Peyer's patch (tissue), 4 donors: ENCODE data around the gene MIPEP.

Experiments used
- CTCF ChIP-seq, 6 experiments: fragments of 450-650 bp in 4 of 6; fragments of 200-600 bp in 2 of 6; sonication (generic) in 1 of 6; IDR thresholded peaks; one replicate each; pipeline ENCODE4 v1.5.1; 2017 to 2019; ENCODE audit warnings: antibody characterized with exemption in 6 of 6, mild to moderate bottlenecking in 3 of 6, moderate library complexity in 1 of 6
- POLR2A ChIP-seq, 2 donors: fragments of 450-650 bp; IDR thresholded peaks; one replicate each; pipeline ENCODE4 v1.5.1; 2017; ENCODE audit warnings: antibody characterized with exemption in 2 of 2, mild to moderate bottlenecking in 2 of 2, moderate library complexity in 2 of 2

GRCh38 chr13:23817830-23818229 lies 71.4 kb downstream of the MIPEP start:
- TF ChIP-seq CTCF (IDR thresholded peaks at IDR 0.05) (no peak), POLR2A (IDR thresholded peaks at IDR 0.05) (no peak)
